ENCODE results near the gene PLPP1. TPM values are rescaled to one million over a fixed set of nuclear protein-coding genes. Genes with fewer than 3 reads are reported as not detected.

Gene PLPP1
- total and polyA plus RNA-seq, 2 experiments from 2014 or later: 63.5 to 78.6 TPM

DNA sequence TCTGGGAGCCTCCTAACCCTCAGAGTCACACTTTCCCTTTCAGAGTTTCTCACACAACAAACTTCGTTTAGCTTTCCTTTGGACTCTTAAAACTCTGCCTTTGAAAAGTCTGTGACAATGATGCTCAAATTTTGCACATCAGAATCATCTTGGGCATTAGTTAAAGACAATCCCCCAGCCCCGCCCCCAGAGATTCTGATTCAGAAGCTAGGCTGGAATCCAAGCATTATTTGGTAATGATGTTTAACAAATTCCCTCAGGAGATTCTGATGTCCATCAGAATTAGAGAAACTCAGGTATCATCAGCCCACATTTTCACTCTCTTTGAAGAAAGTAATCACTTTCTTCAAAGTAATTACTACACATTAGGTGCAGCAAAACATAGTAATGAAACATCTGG is 9.6 kb upstream of the PLPP1 start:
- WGBS, 2 experiments (ENCODE audit: low coverage in 1 of 2, low lambda C conversion rate in 2 of 2, missing lambda C conversion rate in 2 of 2): 23 to 36% methylated on average over 2 of the region's 2 CpGs
- Histone ChIP-seq H3K4me1 (ENCODE audit: insufficient read depth) (no peaks in the 10 kb centered on the region), H3K79me2 (ENCODE audit: insufficient read depth) (no peaks in the 10 kb centered on the region), H3K4me2 (ENCODE audit: unreplicated experiment) (no peak overlapping the region), H3K4me3 (no peak overlapping the region), H2AFZ (no peak overlapping the region), H3K36me3 (ENCODE audit: low read depth) (no peaks in the 10 kb centered on the region), H3K9me2 (ENCODE audit: insufficient read depth) (no peaks in the 10 kb centered on the region), H3K27ac (no peak overlapping the region), H3K9ac (no peak overlapping the region), H3K9me3 (ENCODE audit: low read depth) (no peaks in the 10 kb centered on the region), H4K20me1 (ENCODE audit: insufficient read depth) (no peaks in the 10 kb centered on the region), H3K27me3 (replicated peaks; ENCODE audit: insufficient read depth) (no peaks in the 10 kb centered on the region), H3F3A (ENCODE audit: insufficient read depth) (no peaks in the 10 kb centered on the region)
- DNase-seq: peak; percentile 81
- TF ChIP-seq EZH2 (IDR thresholded peaks at IDR 0.05; ENCODE audit: insufficient read depth, poor library complexity, severe bottlenecking): no peak
- TF ChIP-seq EZH2phosphoT487 (IDR thresholded peaks at IDR 0.05; ENCODE audit: insufficient read depth, low read depth): no peak
- in situ Hi-C loops (cut with MboI): no loop called here

DNA sequence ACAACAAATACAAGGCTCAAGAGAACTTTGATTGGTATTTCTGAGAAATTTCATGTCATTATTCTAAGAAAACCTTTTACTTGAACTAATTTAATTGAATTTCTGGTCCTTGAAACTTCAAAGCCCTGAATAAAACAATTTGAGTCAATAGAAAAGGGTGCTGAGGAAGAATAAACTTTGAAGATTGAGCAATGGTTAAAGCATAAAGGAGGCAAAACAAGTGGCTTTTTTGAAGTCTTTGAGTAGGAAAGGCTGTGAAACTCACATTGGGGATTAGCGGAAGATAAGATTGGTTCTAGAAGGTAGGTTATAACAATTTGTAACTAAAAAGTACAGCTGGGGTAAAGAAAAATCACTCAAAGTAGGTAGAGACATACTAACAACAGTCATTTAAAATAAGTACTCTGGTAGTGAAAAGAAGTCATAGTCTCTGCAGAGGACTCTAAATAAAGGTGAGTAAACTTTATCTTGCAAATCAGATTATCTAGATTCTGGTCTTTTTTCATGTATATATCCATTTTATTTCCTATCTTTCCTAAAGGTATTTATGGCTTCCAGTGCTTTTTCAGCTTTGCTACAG is 6.4 kb upstream of the PLPP1 start:
- TF ChIP-seq EZH2 (IDR thresholded peaks at IDR 0.05; ENCODE audit: insufficient read depth, poor library complexity, severe bottlenecking) (no peak), EZH2phosphoT487 (IDR thresholded peaks at IDR 0.05; ENCODE audit: insufficient read depth, low read depth) (no peak)
- H2AFZ ChIP-seq: no peak overlapping the region

DNA sequence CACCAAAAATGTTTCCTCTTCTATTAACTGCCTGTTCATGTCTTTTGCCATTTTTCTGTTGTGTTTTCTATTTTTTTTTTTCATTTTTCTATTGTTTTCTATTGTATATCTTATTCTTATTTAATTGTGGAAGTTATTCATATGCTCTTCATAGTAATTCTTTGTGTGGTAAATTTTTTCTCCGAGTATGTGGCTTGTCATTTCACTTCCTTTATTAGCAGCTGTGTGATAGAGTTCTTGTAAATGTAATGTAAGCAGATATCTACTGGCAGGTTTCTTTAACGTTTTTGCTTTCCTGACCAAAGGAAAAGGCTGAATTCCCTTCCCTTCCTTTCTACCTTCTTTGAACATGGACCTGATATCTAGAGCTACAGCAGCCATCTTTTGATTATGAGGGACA is 5.8 kb upstream of the PLPP1 start:
- WGBS, 2 experiments (ENCODE audit: low coverage in 1 of 2, low lambda C conversion rate in 2 of 2, missing lambda C conversion rate in 2 of 2): 27 to 30% methylated on average over 2 of the region's 2 CpGs
- Histone ChIP-seq H4K20me1 (ENCODE audit: insufficient read depth) (no peaks in the 10 kb centered on the region), H3K27ac (no peak overlapping the region), H2AFZ (no peak overlapping the region), H3K4me3 (no peak overlapping the region), H3K27me3 (replicated peaks; ENCODE audit: insufficient read depth) (no peaks in the 10 kb centered on the region), H3F3A (ENCODE audit: insufficient read depth) (0 out of 2 replicates have a peak, but pooled peaks cover 9% of the 10 kb centered on the region), H3K9ac (no peak overlapping the region), H3K4me1 (ENCODE audit: insufficient read depth) (peaks cover 8% of the 10 kb centered on the region; the same call in 1 of the 2 replicates), H3K4me2 (ENCODE audit: unreplicated experiment) (no peak overlapping the region), H3K9me3 (ENCODE audit: low read depth) (no peaks in the 10 kb centered on the region), H3K79me2 (ENCODE audit: insufficient read depth) (no peaks in the 10 kb centered on the region), H3K9me2 (ENCODE audit: insufficient read depth) (no peaks in the 10 kb centered on the region), H3K36me3 (ENCODE audit: low read depth) (no peaks in the 10 kb centered on the region)
- in situ Hi-C loops (cut with MboI): no loop called here
- TF ChIP-seq EZH2 (IDR thresholded peaks at IDR 0.05; ENCODE audit: insufficient read depth, poor library complexity, severe bottlenecking) (no peak), EZH2phosphoT487 (IDR thresholded peaks at IDR 0.05; ENCODE audit: insufficient read depth, low read depth) (no peak)
- DNase-seq: no peak

More for the DNA sequence above, 6.4 kb upstream of the PLPP1 start:
- Histone ChIP-seq H3K4me2 (ENCODE audit: unreplicated experiment) (no peak overlapping the region), H4K20me1 (ENCODE audit: insufficient read depth) (no peaks in the 10 kb centered on the region), H3K4me3 (no peak overlapping the region), H3K27ac (no peak overlapping the region), H3K9ac (no peak overlapping the region), H3K27me3 (replicated peaks; ENCODE audit: insufficient read depth) (no peaks in the 10 kb centered on the region), H3K9me3 (ENCODE audit: low read depth) (no peaks in the 10 kb centered on the region), H3K36me3 (ENCODE audit: low read depth) (no peaks in the 10 kb centered on the region), H3K4me1 (ENCODE audit: insufficient read depth) (peaks cover 7% of the 10 kb centered on the region; the same call in 1 of the 2 replicates), H3K79me2 (ENCODE audit: insufficient read depth) (no peaks in the 10 kb centered on the region), H3K9me2 (ENCODE audit: insufficient read depth) (no peaks in the 10 kb centered on the region), H3F3A (ENCODE audit: insufficient read depth) (0 out of 2 replicates have a peak, but pooled peaks cover 9% of the 10 kb centered on the region)
- 96 to 100% methylated on average over 1 of the region's 1 CpG for WGBS, 2 experiments (ENCODE audit: low coverage in 1 of 2, low lambda C conversion rate in 2 of 2, missing lambda C conversion rate in 2 of 2)
- in situ Hi-C loops (cut with MboI): no loop called here
- DNase-seq: no peak

DNA sequence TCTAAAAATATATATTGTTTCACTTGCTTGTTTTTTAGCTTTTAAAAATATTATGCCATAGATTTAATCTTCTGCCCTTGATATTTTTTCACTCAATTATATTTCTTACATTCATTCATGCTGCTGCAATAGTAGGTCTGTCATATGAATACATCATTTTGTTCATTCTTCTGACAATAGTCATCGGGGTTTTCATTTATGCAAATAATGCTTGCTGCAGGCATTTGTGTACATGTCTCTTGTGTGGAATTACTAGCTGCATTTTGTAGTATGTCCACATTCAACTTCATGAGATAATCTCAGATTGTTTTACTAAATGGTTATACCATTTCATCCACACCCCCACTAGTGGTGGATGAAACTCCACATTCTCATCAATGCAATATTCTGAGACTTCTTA is 5.3 kb upstream of the PLPP1 start:
- Histone ChIP-seq H3K4me2 (ENCODE audit: unreplicated experiment) (no peak overlapping the region), H3K9me2 (ENCODE audit: insufficient read depth) (no peaks in the 10 kb centered on the region), H3F3A (ENCODE audit: insufficient read depth) (0 out of 2 replicates have a peak, but pooled peaks cover 9% of the 10 kb centered on the region), H2AFZ (no peak overlapping the region), H3K4me1 (ENCODE audit: insufficient read depth) (peaks cover 11% of the 10 kb centered on the region; the same call in 1 of the 2 replicates), H3K27ac (no peak overlapping the region), H4K20me1 (ENCODE audit: insufficient read depth) (no peaks in the 10 kb centered on the region), H3K9ac (no peak overlapping the region), H3K27me3 (replicated peaks; ENCODE audit: insufficient read depth) (no peaks in the 10 kb centered on the region), H3K79me2 (ENCODE audit: insufficient read depth) (no peaks in the 10 kb centered on the region), H3K4me3 (no peak overlapping the region), H3K9me3 (ENCODE audit: low read depth) (no peaks in the 10 kb centered on the region), H3K36me3 (ENCODE audit: low read depth) (no peaks in the 10 kb centered on the region)
- WGBS, 2 experiments (ENCODE audit: low coverage in 1 of 2, low lambda C conversion rate in 2 of 2, missing lambda C conversion rate in 2 of 2): 43 to 79% methylated on average over 1 of the region's 1 CpG
- peak; percentile 46 for DNase-seq
- TF ChIP-seq EZH2 (IDR thresholded peaks at IDR 0.05; ENCODE audit: insufficient read depth, poor library complexity, severe bottlenecking) (no peak), EZH2phosphoT487 (IDR thresholded peaks at IDR 0.05; ENCODE audit: insufficient read depth, low read depth) (no peak)
- in situ Hi-C loops (cut with MboI): no loop called here

Measured in GM23248 (cell line).